LNCAP (cell line): Measurements from ENCODE around the gene DHRS2.

Experiments
- TF ChIP-seq, protein P1 (sequence below): fragments of 450-650 bp; IDR thresholded peaks from 2 replicates; pipeline ENCODE4 v1.5.1; 2017; ENCODE audit warnings: mild to moderate bottlenecking

The DHRS2 gene

DNA sequence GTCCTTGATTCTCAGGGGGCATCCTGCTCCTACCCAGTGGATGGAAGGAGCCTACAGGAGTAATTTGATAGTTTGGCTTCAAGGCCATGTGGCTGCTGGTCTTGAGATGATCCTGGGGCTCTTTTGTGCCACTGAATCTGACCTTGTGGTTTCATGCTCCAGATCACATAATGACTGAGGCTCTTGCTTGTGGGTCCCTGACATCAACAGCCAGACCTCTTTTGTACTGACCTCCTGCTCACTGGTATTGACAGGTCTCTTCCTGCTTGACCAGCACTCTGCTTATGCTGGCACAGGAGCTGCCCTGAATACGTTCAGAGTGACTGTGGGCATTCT is 34.4 kb upstream of the DHRS2 start:
- TF ChIP-seq, protein P1, sequence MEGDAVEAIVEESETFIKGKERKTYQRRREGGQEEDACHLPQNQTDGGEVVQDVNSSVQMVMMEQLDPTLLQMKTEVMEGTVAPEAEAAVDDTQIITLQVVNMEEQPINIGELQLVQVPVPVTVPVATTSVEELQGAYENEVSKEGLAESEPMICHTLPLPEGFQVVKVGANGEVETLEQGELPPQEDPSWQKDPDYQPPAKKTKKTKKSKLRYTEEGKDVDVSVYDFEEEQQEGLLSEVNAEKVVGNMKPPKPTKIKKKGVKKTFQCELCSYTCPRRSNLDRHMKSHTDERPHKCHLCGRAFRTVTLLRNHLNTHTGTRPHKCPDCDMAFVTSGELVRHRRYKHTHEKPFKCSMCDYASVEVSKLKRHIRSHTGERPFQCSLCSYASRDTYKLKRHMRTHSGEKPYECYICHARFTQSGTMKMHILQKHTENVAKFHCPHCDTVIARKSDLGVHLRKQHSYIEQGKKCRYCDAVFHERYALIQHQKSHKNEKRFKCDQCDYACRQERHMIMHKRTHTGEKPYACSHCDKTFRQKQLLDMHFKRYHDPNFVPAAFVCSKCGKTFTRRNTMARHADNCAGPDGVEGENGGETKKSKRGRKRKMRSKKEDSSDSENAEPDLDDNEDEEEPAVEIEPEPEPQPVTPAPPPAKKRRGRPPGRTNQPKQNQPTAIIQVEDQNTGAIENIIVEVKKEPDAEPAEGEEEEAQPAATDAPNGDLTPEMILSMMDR: no peak

- TF ChIP-seq, protein P1: no peak
Observed at GRCh38 chr14:23602181-23603095, 33.7 kb upstream of the DHRS2 start.

GRCh38 chr14:23603103-23603502 is 33.1 kb upstream of the DHRS2 start:
- TF ChIP-seq, protein P1: no peak

DNA sequence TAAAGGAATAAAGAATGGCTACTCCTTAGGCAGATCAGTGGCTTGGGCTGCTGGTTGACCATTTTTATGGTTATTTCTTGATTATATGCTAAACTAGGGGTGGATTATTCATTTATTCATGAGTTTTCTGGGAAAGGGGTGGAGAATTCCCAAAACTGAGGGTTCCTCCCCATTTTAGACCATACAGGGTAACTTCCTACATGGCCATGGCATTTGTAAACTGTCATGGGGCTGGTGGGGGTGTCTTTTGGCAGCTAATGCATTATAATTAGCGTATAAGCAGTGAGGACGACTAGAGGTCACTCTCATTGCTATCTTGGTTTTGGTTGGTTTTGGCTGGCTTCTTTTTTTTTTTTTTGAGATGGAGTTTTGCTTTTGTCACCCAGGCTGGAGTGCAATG is 32.0 kb upstream of the DHRS2 start:
- TF ChIP-seq, protein P1: no peak

GRCh38 chr14:23604675-23605170 is 31.4 kb upstream of the DHRS2 start:
- TF ChIP-seq, protein P1: no peak

GRCh38 chr14:23605931-23606585 is 30.1 kb upstream of the DHRS2 start:
- TF ChIP-seq, protein P1: no peak

DNA sequence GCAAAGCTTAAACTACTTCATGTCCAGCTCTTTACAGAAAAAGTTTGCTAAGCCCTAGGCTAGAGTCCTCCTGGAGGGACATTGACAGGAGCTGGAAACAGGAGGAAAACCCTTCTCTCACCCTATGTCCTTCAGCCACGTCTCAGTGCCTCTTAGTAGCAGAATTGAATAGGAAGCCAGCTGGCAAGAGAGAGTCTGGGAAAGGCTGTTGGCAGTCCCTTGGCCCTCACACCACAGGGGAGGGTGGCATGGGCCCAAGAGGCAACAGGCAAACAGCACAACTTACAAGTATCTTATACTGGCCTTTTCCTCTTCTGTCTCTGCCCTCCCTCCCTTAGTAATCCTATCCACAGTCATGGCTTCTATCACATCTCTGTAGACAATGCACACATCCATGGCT is 27.7 kb upstream of the DHRS2 start:
- TF ChIP-seq, protein P1: no peak
